PC-3 (cell line): Measurements from ENCODE around the gene CLMN. TPM values are rescaled to one million over a fixed set of nuclear protein-coding genes. Genes with fewer than 3 reads are reported as not detected.

Source experiments
- ATAC-seq: fragments of 200-7000 bp; cut with Tn5 transposase; 2 replicates; pipeline ENCODE4 v1.9.1; 2020; ENCODE audit warnings: mild to moderate bottlenecking, moderate library complexity
- BruUV-seq: library from RNA; stranded (reverse); fragments of 400-500 nt; replicated peaks from 2 replicates; lab custom pipeline; 2021; lab: Mats Ljungman, UMichigan
- CTCF ChIA-PET: fragments of 300-600 bp; sonication (Branson Sonifier 250); formaldehyde crosslinking; loops from one replicate; lab custom pipeline; 2022; ENCODE audit warnings: antibody characterized with exemption; lab: Charles Lee
- POLR2A ChIA-PET: fragments of 300-600 bp; sonication (Branson Sonifier 250); formaldehyde crosslinking; loops from one replicate; lab custom pipeline; 2022; ENCODE audit warnings: antibody characterized with exemption; ENCODE audit not compliant: unreplicated experiment; lab: Charles Lee
- DNase-seq: peaks from one replicate; pipeline ENCODE4 v3.0.0-alpha.2; 2015
- H2AFZ ChIP-seq: fragments of 300-600 bp; sonication (generic); 2 replicates; pipeline ENCODE4 v1.6.0; 2016; ENCODE audit warnings: antibody characterized with exemption, low read length
- H3F3A ChIP-seq: fragments of 300-600 bp; sonication (generic); one replicate; pipeline ENCODE4 v1.6.0; 2017; ENCODE audit warnings: antibody characterized with exemption, low read length, control low read depth, mild to moderate bottlenecking; ENCODE audit not compliant: unreplicated experiment
- H3K27ac ChIP-seq: fragments of 300-600 bp; sonication (generic); 2 replicates; pipeline ENCODE4 v1.5.1; 2016; ENCODE audit warnings: mild to moderate bottlenecking, low read length
- H3K27me3 ChIP-seq: fragments of 300-600 bp; sonication (generic); 2 replicates; pipeline ENCODE4 v1.6.1; 2016; ENCODE audit warnings: low read length, mixed read lengths
- H3K36me3 ChIP-seq: fragments of 300-600 bp; sonication (generic); 2 replicates; pipeline ENCODE4 v1.6.1; 2016; ENCODE audit warnings: low read depth, mixed run types, low read length, mixed read lengths
- H3K4me1 ChIP-seq: fragments of 300-600 bp; sonication (generic); 2 replicates; pipeline ENCODE4 v1.5.1; 2016; ENCODE audit warnings: low read length; ENCODE audit not compliant: insufficient read depth
- H3K4me2 ChIP-seq: fragments of 300-600 bp; sonication (generic); 2 replicates; pipeline ENCODE4 v1.6.0; 2016; ENCODE audit warnings: low read length
- H3K4me3 ChIP-seq: fragments of 300-600 bp; sonication (generic); 2 replicates; pipeline ENCODE4 v1.5.1; 2016; ENCODE audit warnings: mild to moderate bottlenecking, low read length, mixed read lengths
- H3K79me2 ChIP-seq: fragments of 300-600 bp; sonication (generic); 2 replicates; pipeline ENCODE4 v1.6.1; 2017; ENCODE audit warnings: low read length, mixed read lengths
- H3K9ac ChIP-seq: fragments of 300-600 bp; sonication (generic); 2 replicates; pipeline ENCODE4 v1.6.0; 2016; ENCODE audit warnings: mild to moderate bottlenecking, low read length
- H3K9me2 ChIP-seq: fragments of 300-600 bp; sonication (generic); replicated peaks from 2 replicates; pipeline ENCODE4 v1.6.1; 2016; ENCODE audit warnings: mixed run types, low read length, mixed read lengths
- H3K9me3 ChIP-seq: fragments of 300-600 bp; sonication (generic); 2 replicates; pipeline ENCODE4 v1.6.1; 2016; ENCODE audit warnings: low read length, mixed read lengths
- H4K20me1 ChIP-seq: fragments of 300-600 bp; sonication (generic); 2 replicates; pipeline ENCODE4 v1.6.1; 2016; ENCODE audit warnings: low read length, mixed read lengths
- CTCF ChIP-seq: fragments of 300-600 bp; sonication (generic); conservative IDR thresholded peaks from 2 replicates; pipeline ENCODE4 v1.5.1; 2017; ENCODE audit warnings: antibody characterized with exemption, low read depth, mild to moderate bottlenecking, low read length
- EZH2 ChIP-seq: fragments of 300-600 bp; sonication (generic); IDR thresholded peaks from one replicate; pipeline ENCODE4 v1.6.1; 2017; ENCODE audit warnings: antibody characterized with exemption, mild to moderate bottlenecking, low read length; ENCODE audit not compliant: unreplicated experiment
- EZH2phosphoT487 ChIP-seq: fragments of 300-600 bp; sonication (generic); IDR thresholded peaks from 2 replicates; pipeline ENCODE4 v1.6.1; 2018; ENCODE audit warnings: mild to moderate bottlenecking, antibody characterized with exemption, low read length, borderline replicate concordance
- intact Hi-C: fragments of 100-400 bp; cut with micrococcal nuclease; formaldehyde crosslinking; loops from 2 replicates; pipeline ENCODE4 v1.9.0; 2023
- total RNA-seq: library from RNA; depleted of rRNA; stranded (reverse); fragments of >200 nt; gene quantifications from 2 replicates; pipeline ENCODE4 v1.2.3, GENCODE V29; 2014

Gene CLMN
- total RNA-seq, 1 experiment from 2014 or later, result 3.5 TPM

- DNase-seq (no peak), ATAC-seq (no peak)
- intact Hi-C loops, result no loop called here
- Histone ChIP-seq H3K79me2 (no peaks in the 10 kb centered on the region), H3F3A (no peaks in the 10 kb centered on the region), H2AFZ (no peak overlapping the region), H3K9ac (no peak overlapping the region), H3K4me3 (no peak overlapping the region), H4K20me1 (no peaks in the 10 kb centered on the region), H3K9me3 (no peaks in the 10 kb centered on the region), H3K36me3 (no peaks in the 10 kb centered on the region), H3K27me3 (no peaks in the 10 kb centered on the region), H3K4me1 (peaks cover 6% of the 10 kb centered on the region; the same call in 1 of the 2 replicates), H3K4me2 (no peak overlapping the region), H3K27ac (no peak overlapping the region), H3K9me2 (no peaks in the 10 kb centered on the region)
- ChIA-PET CTCF (no interaction called here), POLR2A (interaction anchor here (0.6 kb wide), 1 partner anchor 1074 kb away, joined by 3 read pairs; no protein-coding TSS in a partner anchor)
- no TSS peak for BruUV-seq
- TF ChIP-seq EZH2, result no peak
- TF ChIP-seq CTCF, result no peak
- no peak for TF ChIP-seq EZH2phosphoT487
Measured at GRCh38 chr14:95359994-95360826, 40.5 kb upstream of the CLMN start.

DNA sequence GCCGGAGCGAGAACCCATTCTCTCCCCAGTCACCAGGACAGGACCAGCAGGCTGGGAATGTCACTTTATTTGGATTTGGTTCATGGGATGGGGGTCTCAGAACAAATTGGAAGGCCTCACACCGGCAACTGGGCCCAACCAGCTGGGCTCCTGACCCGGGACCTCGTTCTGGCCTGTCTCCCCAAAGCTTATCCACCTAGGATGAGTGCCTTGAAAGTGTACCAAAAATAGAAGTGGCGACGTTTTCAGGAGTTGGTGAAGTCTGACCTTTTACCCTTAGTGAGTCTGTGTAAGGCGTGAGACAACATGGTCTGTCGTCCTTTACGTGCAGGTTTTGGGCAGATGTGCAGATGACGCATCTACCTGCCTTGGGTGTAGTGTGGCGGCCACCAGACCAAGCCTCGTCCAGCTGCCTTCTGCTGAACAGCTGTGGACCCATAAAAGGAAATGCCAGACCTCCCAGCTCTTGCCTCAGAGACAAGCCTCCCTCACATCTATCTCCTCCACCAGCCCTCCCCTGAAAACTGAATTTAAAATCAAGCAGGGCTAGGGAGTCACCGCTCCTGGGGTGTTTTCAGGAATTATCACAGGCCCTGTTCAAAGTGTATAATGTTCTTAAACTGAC is 36.6 kb upstream of the CLMN start:
- Histone ChIP-seq H3K27ac (no peak overlapping the region), H3K4me3 (no peak overlapping the region), H3K9ac (no peak overlapping the region), H4K20me1 (no peaks in the 10 kb centered on the region), H3K36me3 (no peaks in the 10 kb centered on the region), H3F3A (no peaks in the 10 kb centered on the region), H3K9me3 (no peaks in the 10 kb centered on the region), H3K79me2 (no peaks in the 10 kb centered on the region), H2AFZ (no peak overlapping the region), H3K9me2 (no peaks in the 10 kb centered on the region), H3K4me1 (no peaks in the 10 kb centered on the region), H3K27me3 (no peaks in the 10 kb centered on the region), H3K4me2 (no peak overlapping the region)
- no TSS peak for BruUV-seq
- DNase-seq, result no peak
- ChIA-PET CTCF (no interaction called here), POLR2A (no interaction called here)
- TF ChIP-seq CTCF (no peak), EZH2 (no peak), EZH2phosphoT487 (no peak)
- no peak for ATAC-seq
- intact Hi-C loops, result no loop called here

- H4K20me1 ChIP-seq, result no peaks in the 10 kb centered on the region
- H3K4me1 ChIP-seq, result no peaks in the 10 kb centered on the region
- TF ChIP-seq EZH2 (no peak), EZH2phosphoT487 (no peak), CTCF (no peak)
- CTCF ChIA-PET, result no interaction called here
- no peaks in the 10 kb centered on the region for H3K27me3 ChIP-seq
- no peak overlapping the region for H3K4me3 ChIP-seq
- intact Hi-C loops, result no loop called here
- H3K9me3 ChIP-seq, result no peaks in the 10 kb centered on the region
- ATAC-seq (no peak), DNase-seq (no peak)
- no peaks in the 10 kb centered on the region for H3K79me2 ChIP-seq
- no TSS peak for BruUV-seq
- no peaks in the 10 kb centered on the region for H3F3A ChIP-seq
- no peaks in the 10 kb centered on the region for H3K9me2 ChIP-seq
- H3K27ac ChIP-seq, result no peak overlapping the region
- POLR2A ChIA-PET, result no interaction called here
- H3K4me2 ChIP-seq, result no peak overlapping the region
- no peaks in the 10 kb centered on the region for H3K36me3 ChIP-seq
- H2AFZ ChIP-seq, result no peak overlapping the region
- H3K9ac ChIP-seq, result no peak overlapping the region
Measured at GRCh38 chr14:95355422-95355821, 35.7 kb upstream of the CLMN start.
